Transverse colon (tissue), 4 donors: ENCODE data around the gene MED13. TPM values are rescaled to one million over a fixed set of nuclear protein-coding genes. Genes with fewer than 3 reads are reported as not detected.

ENCODE experiments used
- DNase-seq: peaks from one replicate; pipeline ENCODE4 v3.0.0-alpha.2; 2019
- H3K27ac ChIP-seq, 4 donors: fragments of 200-600 bp; sonication (generic); 2 replicates each; pipeline ENCODE4 v1.5.1; 2016 to 2018; ENCODE audit warnings: inconsistent platforms in 4 of 4
- H3K27me3 ChIP-seq: fragments of 200-600 bp; sonication (generic); 2 replicates; pipeline ENCODE4 v1.5.1; 2017; ENCODE audit warnings: inconsistent platforms
- H3K36me3 ChIP-seq, 4 donors: fragments of 200-600 bp; sonication (generic); 2 replicates each; pipeline ENCODE4 v1.5.1; 2017 to 2019; ENCODE audit warnings: inconsistent platforms in 4 of 4
- H3K4me1 ChIP-seq, 4 donors: fragments of 200-600 bp; sonication (generic); 2 replicates each; pipeline ENCODE4 v1.5.1; 2017 to 2020; ENCODE audit warnings: inconsistent platforms in 4 of 4
- H3K4me3 ChIP-seq, 4 donors: fragments of 200-600 bp; sonication (generic); 1 replicate in 1 of 4; 2 replicates in 3 of 4; pipeline versions ENCODE4 v1.5.1 to v1.6.1; 2017 to 2019; ENCODE audit warnings: inconsistent platforms in 4 of 4
- H3K9me3 ChIP-seq, 2 donors: fragments of 200-600 bp; sonication (generic); 2 replicates each; pipeline ENCODE4 v1.5.1; 2017 to 2019; ENCODE audit warnings: inconsistent platforms in 2 of 2
- CTCF ChIP-seq, 5 experiments: fragments of 200-600 bp in 3 of 5; fragments of 450-650 bp in 2 of 5; sonication (generic) in 3 of 5; IDR thresholded peaks; 1 replicate in 2 of 5; 2 replicates in 3 of 5; pipeline ENCODE4 v1.5.1; 2016 to 2017; ENCODE audit warnings: antibody characterized with exemption in 5 of 5, inconsistent platforms in 3 of 5, mild to moderate bottlenecking in 2 of 5, moderate library complexity in 1 of 5
- EP300 ChIP-seq: sonication (generic); formaldehyde crosslinking; IDR thresholded peaks from one replicate; pipeline ENCODE4 v1.6.1; 2017; ENCODE audit warnings: antibody characterized with exemption, low read depth
- POLR2A ChIP-seq: fragments of 450-650 bp; IDR thresholded peaks from one replicate; pipeline ENCODE4 v1.6.1; 2016; ENCODE audit warnings: antibody characterized with exemption, mild to moderate bottlenecking, moderate library complexity
- POLR2AphosphoS5 ChIP-seq, 3 donors: sonication (generic); formaldehyde crosslinking; IDR thresholded peaks; one replicate each; pipeline ENCODE4 v1.6.1; 2016; ENCODE audit warnings: antibody characterized with exemption in 3 of 3
- WGBS, 2 donors: methylation state at CpG; one replicate each; pipeline ENCODE4 v1.1.5; 2018; ENCODE audit warnings: low coverage in 1 of 2; 5-methylcytosine and 5-hydroxymethylcytosine counted together
- in situ Hi-C, 4 donors: fragments of 200-750 bp; cut with MboI; loops; one replicate each; pipeline versions ENCODE4 v1.15.0 to v1.15.1; 2017; ENCODE audit warnings: low sequenced_read_pairs in 3 of 4, low pct_ligation_motif_present in 1 of 4, low pct_unique_long_range_greater_than_20kb in 1 of 4
- intact Hi-C: fragments of 100-400 bp; cut with DNase I; formaldehyde crosslinking; loops from one replicate; pipeline ENCODE4 v1.15.1; 2023; ENCODE audit warnings: low total_unique reads
- total RNA-seq, 4 donors: library from RNA; depleted of rRNA; stranded (reverse); fragments of >200 nt; gene quantifications; one replicate each; pipeline ENCODE4 v1.1.0, GENCODE V29; 2016

The MED13 gene
- total RNA-seq, 4 donors from 2014 or later, result 75.0 to 131 (median 105) TPM

- peaks cover 0 to 3% (median 1%) of the 10 kb centered on the region in 4 donors for H3K4me1 ChIP-seq
- no peak for TF ChIP-seq POLR2AphosphoS5 (IDR thresholded peaks at IDR 0.05)
- TF ChIP-seq CTCF (IDR thresholded peaks at IDR 0.05), result no peak
- TF ChIP-seq POLR2A, result no peak
- TF ChIP-seq EP300, result no peak
- no peak overlapping the region for H3K27ac ChIP-seq
- H3K9me3 ChIP-seq, result no peaks in the 10 kb centered on the region
- WGBS, 2 donors, result 63 to 90% methylated on average over 1 to 2 of the region's 2 CpGs
- peaks cover 0 to 41% (median 4%) of the 10 kb centered on the region in 4 donors for H3K36me3 ChIP-seq
- H3K27me3 ChIP-seq, result no peaks in the 10 kb centered on the region
- no peak overlapping the region for H3K4me3 ChIP-seq
- intact Hi-C loops, result no loop called here
- DNase-seq, result no peak
- in situ Hi-C loops, result no loop called here
Observed at GRCh38 chr17:62043140-62043539, 21.9 kb downstream of the MED13 start.

GRCh38 chr17:62038248-62038647 is 26.8 kb downstream of the MED13 start:
- WGBS, 2 donors, result 71 to 92% methylated on average over 1 of the region's 1 CpG

GRCh38 chr17:62033317-62033716 is 31.8 kb downstream of the MED13 start:
- H3K4me1 ChIP-seq, result peaks cover 0 to 6% (median 1%) of the 10 kb centered on the region in 4 donors
- no peak overlapping the region for H3K4me3 ChIP-seq
- peaks cover 0 to 53% (median 19%) of the 10 kb centered on the region in 4 donors for H3K36me3 ChIP-seq
- in situ Hi-C loops (no loop called here), intact Hi-C loops (no loop called here)
- H3K27ac ChIP-seq, result no peak overlapping the region
- no peak for TF ChIP-seq EP300
- no peak for TF ChIP-seq POLR2AphosphoS5 (IDR thresholded peaks at IDR 0.05)
- TF ChIP-seq CTCF (IDR thresholded peaks at IDR 0.05), result no peak
- no peak for TF ChIP-seq POLR2A
- no peaks in the 10 kb centered on the region for H3K27me3 ChIP-seq
- H3K9me3 ChIP-seq, result no peaks in the 10 kb centered on the region
- no peak for DNase-seq

More at GRCh38 chr17:62038248-62038647, 26.8 kb downstream of the MED13 start:
- Histone ChIP-seq H3K4me1 (peaks cover 0 to 6% (median 3%) of the 10 kb centered on the region in 4 donors), H3K27me3 (no peaks in the 10 kb centered on the region), H3K9me3 (no peaks in the 10 kb centered on the region), H3K27ac (no peak overlapping the region), H3K36me3 (peaks cover 0 to 28% (median 3%) of the 10 kb centered on the region in 4 donors), H3K4me3 (no peak overlapping the region)
- intact Hi-C loops (no loop called here), in situ Hi-C loops (no loop called here)
- TF ChIP-seq POLR2A (no peak), EP300 (no peak), POLR2AphosphoS5 (IDR thresholded peaks at IDR 0.05) (no peak), CTCF (IDR thresholded peaks at IDR 0.05) (no peak)
- no peak for DNase-seq

- in situ Hi-C loops, result no loop called here
- no peak for TF ChIP-seq CTCF (IDR thresholded peaks at IDR 0.05)
- no peak for TF ChIP-seq POLR2AphosphoS5 (IDR thresholded peaks at IDR 0.05)
- no peak for TF ChIP-seq POLR2A
- TF ChIP-seq EP300, result no peak
Observed at GRCh38 chr17:62032480-62032879, 32.6 kb downstream of the MED13 start.

More at GRCh38 chr17:62032480-62032879, 32.6 kb downstream of the MED13 start:
- H3K9me3 ChIP-seq, result no peaks in the 10 kb centered on the region
- H3K4me3 ChIP-seq, result no peak overlapping the region
- H3K4me1 ChIP-seq, result peaks cover 0 to 6% (median 1%) of the 10 kb centered on the region in 4 donors
- intact Hi-C loops, result no loop called here
- H3K27me3 ChIP-seq, result no peaks in the 10 kb centered on the region
- peaks cover 0 to 57% (median 21%) of the 10 kb centered on the region in 4 donors for H3K36me3 ChIP-seq
- DNase-seq, result no peak
- WGBS, 2 donors, result 91 to 94% methylated on average over 1 to 2 of the region's 2 CpGs
- H3K27ac ChIP-seq, result no peak overlapping the region
